ENCODE measurements around the gene ACBD3.

The ACBD3 gene

DNA sequence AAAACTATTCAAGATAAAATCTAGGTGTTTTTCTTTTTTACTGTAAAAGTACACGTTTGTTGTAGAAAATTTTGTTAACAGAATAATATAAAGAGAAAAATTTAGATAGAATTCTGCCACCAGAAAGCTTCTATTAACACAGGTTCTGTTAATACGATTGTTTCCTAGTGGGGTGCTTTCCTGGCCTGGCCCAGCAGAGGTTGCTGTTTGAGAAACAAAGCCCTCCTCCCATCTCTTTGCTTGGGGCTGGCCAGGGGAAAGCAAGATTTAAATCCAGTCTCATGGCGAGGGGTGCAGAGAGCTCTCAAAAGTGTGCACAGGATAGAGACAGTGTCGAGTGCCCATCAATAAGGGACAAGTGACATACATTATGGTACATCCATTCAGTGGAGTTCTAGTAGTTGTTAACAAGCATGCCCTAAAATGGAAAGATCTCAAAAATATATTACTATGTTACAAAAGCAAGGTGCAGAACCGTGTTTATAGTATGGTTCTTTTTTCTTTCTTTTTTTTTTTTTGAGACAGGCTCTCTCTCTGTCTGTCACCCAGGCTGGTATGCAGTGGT, 14.6 kb upstream of the ACBD3 start:
- DNase-seq, result peak; percentile 62

DNA sequence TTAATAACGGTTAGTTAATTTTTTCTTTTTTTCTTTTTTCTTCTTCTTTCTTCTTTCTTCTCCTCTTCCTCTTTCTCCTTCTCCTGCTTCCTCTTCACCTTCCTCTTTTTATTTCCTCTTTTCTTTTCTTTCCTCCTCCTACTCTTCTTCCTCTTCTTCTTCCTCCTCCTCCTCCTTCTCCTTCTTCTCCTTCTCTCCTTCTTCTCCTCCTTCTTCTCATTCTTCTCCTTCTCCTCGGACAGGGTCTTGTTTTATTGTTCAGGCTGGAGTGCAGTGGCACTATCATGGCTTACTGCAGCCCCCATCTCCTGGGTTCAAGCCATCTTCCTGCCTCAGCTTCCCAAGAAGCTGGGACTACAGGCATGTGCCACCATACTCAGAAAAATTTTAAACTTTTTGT, 13.4 kb upstream of the ACBD3 start:
- DNase-seq, result no peak

DNA sequence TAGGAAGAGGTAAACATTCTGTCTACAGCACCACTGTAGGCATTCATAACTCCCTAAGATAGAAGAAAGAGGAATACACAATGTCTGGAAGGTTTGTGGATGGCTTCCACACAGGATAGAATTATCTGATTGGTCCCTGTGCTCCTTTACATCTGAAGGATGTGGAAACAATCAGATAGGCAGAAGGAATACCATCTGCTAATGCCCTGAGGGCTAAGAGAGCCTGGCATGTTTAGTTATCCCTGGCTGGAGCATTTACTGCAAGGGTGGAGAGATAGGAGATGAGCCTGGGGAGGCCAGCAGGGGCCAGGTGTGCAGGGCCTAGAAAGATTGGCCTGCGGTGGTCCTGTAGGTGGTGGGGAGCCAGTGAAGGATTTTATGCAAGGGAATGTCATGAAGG, 8.6 kb upstream of the ACBD3 start:
- no peak for DNase-seq

DNA sequence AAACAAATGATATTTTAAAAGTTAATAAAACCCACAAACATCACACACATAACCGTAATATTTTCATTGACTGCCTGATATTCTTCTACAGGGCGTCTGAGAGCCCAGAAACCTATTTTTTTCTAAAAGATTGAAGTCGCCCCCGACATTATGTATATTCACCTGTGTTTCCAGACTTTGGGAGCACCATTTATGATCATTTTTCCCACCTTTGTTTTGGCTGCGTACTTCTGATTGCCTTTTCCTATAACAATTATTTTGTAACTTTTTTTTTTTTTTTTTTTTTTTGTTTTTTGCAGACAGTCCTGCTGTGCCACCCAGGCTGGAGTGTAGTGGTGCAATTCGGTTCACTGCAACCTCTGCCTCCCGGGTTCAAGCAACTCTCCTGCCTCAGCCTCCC, 839 bp upstream of the ACBD3 start:
- DNase-seq, result no peak

DNA sequence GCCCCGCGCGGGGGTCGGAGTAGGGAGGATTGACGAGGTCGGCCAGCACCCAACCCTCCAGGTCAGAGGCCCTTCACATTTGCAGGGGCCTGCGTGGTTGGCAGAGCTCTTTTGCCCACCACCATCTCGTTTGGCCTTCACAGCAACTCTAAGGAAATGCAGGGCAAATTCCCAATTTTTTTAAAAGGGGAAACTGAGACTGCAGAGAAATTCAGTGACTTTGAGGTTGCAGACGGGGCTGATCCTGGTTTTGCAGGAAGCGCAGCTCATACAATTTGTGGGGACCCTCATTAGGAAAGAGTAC, 430 bp upstream of the ACBD3 start:
- no peak for DNase-seq

DNA sequence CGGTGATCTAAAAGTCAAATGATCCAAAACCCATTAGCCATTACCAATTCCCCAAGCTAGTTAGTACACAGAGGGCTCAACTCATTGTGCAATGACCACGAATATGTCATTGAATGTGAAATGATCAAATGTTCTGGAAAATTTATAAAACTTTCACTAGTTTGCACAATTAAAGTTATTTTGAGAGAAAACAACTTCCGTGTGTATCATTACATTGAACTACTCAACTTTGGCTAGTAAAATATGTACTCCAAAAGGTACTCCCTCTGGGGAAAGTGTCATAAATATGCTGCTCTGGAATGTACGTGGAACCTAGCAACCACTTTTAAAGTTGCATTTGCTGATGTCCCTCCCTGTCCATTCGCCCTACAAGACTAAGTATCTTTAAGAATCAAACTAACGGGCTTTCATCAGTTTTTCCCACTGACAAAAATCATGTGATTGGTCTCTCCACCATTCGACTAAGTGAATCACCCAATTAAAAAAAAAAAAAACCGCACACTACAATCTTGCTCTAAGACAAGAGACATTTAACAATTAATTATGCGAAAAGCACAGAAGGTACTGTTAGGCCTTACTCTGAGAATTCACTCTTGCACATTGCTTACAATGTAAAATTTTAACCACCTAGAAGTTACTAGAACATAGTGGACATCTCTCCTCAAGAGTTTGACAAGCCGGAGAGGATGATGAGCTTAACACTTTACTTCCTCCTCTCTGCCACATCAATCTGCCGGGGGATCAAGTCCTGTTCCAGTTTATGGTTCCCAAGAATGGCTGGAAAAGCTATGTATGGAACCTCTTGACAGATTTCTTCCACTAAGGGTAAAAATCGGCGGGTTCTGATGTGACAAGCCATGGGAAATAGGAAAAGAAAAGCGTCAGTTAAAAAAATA, 1.2 kb downstream of the ACBD3 start:
- peak; percentile 28 for DNase-seq

DNA sequence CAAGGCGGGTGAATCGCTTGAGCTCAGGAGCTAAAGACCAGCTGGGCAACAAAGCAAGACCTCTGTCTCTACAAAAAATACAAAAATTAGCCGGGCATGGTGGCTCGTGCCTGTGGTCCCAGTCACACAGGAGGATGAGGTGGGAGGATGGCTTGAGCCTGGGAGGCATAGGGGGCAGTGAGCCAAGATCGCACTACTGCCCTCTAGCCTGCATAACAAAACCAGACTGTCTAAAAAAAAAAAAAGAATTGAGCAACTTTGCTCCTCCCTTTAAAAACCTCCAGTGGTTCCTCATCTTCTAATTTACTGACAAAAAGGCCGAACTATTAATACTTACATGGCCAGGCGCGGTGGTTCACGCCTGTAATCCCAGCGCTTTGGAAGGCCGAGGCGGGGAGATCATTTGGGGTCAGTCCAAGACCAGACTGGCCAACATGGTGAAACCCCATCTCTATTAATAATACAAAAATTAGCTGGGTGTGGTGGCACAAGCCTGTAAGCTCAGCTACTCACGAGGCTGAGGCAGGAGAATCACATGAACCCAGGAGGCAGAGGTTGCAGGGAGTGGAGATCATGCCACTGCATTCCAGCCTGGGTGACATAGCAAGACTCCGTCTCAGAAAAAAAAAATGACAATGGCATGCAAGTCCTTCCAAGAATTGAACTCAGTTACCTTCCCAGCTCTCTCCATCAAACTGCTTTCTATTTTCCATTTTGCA, 4.4 kb downstream of the ACBD3 start:
- DNase-seq, result peak; percentile 40

DNA sequence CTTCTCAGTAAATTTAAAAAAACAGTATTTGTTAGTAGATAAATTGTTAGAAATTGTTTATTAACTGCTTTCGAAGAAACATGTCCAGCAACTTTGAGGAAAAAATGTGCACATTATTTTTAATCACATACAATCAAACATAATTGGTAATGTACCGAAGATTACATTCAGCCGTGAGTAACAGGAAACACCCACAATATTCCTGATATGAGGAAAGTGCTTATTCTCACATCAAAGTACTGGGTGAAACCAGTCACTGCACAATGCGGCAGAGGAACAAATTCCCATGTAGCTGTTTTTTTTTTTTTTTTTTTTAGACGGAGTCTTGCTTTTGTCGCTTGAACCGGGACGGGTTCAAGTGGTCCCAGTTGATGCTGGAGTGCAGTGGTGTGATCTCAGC, 9.7 kb downstream of the ACBD3 start:
- DNase-seq, result no peak

DNA sequence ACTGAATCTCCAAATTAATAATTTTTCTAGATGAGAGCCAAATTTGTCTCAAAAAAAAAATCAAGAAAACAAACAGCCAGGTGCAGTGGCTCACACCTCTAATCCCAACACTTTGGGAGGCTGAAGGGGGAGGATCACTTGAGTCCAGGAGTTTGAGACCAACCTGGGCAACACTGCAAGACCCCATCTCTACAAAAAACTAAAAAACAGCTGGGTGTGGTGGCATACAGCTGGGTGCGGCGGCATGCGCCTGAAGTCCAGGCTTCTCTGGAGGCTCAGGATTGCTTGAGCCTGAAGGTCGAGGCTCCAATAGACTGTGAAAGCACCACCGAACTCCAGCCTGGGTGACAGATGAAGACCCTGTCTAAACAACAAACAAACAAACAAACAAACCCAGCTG, 14.0 kb downstream of the ACBD3 start:
- no peak for DNase-seq

DNA sequence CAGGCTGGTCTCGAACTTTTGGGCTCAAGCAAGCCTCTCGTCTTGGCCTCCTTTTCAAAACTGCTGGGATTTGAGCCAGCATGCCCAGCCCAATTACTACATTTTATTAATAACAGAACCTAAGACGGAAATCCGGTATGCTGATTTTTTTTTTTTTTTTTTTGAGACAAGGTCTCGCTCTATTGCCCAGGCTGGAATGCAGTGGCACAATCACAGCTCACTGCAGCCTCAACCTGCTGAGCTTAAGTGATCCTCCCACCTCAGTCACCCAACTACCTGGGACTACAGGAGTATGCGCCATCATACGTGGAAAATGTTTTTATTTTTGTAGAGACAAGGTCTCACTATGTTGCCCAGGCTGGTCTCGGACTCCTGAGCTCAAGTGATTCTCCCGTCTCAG, 20.2 kb downstream of the ACBD3 start:
- DNase-seq, result no peak

DNA sequence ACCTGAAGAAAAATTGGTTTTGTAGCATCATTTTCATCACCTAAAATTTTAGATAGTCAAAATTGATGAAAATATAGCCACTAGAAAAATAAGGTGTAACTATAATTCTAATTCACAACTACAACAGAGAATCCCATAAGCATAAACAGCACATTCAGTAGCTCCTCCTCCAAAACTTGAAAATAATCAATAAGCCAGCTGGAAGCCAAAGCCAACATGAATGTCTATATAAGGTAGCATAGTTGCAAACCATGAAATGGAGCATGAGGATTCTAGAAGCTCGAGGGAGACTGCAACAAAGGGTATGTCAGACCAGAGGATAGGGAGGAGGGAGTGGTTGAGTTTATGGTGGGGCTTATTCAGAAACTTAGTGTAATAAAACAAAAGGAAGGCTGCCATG, 22.4 kb downstream of the ACBD3 start:
- DNase-seq, result no peak

DNA sequence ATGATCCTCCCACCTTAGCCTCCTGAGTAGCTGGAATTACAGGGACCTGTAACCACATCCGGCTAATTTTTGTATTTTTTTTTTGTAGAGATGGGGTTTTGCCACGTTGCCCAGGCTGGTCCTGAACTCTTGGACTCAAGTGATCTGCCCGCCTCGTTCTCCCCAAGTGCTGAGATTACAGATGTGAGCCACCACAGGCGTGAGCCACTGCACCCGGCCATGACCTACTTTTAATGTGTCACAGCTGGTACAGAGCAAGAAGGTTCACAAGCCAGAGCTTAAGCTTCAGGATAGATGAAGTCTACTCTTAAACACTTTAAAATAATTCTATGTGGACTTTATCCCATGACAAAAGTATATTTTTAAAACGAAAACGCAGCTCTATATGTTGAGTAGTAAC, 23.6 kb downstream of the ACBD3 start:
- DNase-seq, result no peak

DNA sequence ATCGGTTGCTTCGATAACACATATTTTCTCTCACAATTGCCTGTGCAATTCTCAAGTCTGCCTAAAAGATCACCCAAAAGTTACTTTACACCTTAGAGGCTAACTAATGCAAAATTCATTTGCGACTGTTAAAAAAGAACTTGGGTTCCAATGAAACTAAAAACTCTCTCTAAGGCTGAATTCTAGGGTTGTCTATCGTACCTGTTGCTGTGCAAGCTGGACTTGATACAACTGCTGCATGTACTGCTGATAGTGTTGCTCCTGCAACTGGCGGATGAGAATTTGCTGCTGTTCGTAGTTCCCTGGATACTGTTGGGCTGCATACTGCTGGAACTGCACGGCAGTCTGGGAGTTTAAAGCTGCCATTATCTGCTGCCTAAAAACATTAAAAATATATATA, 27.6 kb downstream of the ACBD3 start:
- DNase-seq, result no peak

DNA sequence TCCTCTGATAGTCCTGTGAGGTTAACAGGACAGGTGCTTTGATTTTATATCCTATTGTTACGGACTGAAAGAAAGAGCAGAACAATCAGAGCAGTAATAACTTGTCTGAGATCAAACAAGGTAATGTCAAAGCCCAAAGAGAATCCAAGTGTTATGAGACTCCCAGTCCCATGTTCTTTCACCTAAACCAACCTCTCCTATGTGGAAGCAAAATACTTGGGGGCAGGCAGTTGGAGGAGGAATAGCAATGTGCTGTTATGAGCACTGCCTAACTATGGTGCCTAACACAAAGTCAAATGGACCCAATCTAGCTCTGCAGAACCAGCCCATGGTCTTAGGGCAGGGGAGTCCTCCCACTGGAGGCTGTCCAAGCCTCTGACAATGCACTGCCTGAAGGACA, 28.1 kb downstream of the ACBD3 start:
- no peak for DNase-seq

DNA sequence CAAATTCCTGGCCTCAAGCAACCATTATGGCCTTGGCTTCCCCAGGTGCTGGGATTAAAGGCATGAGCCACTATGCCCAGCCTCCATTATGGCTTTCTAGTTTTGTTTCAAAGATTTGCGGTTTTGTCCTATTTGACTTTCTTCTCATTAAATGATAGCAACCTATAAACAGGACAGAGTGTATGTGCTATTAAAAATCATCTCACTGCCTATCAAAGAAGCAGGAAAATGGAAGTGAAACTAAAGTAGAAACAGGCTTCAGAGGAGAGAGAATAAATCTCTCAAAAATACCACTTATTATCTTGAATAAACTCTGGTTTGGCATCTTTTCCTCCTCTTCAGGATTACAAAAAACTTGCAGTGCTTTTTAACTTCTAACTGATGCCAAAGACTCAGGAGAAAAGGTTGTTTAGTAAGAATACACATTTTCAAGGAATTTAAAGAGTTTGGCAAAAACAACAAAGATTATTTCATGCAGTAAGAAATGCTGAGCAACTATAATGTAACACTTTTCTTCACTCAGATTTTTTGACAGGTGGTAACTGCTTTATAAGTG, 28.7 kb downstream of the ACBD3 start:
- no peak for DNase-seq

DNA sequence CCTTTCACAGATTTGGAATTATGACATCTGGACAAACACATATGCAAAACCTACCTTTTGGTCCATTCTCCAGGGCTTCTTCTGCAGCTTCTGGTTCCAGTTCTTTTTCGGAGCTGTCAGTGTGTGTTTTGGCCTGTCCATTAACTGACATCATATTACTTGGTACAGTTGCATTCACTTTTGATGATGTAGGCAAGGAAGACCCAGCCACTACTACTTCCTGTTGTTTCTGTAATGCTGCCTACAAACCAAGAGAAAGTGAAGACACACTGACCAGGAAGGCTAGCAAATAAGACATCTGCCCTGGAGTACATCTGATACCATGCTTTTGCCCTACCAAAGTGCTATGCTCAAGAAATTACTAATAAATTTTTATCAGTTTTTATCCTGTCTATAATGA, 31.9 kb downstream of the ACBD3 start:
- no peak for DNase-seq

DNA sequence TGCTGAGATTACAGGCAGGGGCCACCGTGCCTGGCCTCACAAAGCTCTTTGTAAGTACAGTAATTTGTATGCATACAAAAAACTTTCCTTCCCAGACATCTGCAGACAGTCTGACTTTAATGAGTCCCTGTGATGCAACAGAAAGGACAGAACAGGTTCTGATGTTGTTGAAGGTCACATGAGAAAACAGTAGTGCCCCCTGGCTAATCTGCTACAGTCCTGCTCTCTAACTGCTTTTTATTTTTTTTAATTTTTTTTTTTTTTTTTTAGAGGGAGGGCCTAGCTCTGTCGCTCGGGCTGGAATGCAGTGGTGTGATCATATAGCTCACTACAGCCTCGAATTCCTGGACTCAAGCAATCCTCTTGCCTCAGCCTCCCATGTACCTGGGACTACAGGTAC, 36.7 kb downstream of the ACBD3 start:
- no peak for DNase-seq

DNA sequence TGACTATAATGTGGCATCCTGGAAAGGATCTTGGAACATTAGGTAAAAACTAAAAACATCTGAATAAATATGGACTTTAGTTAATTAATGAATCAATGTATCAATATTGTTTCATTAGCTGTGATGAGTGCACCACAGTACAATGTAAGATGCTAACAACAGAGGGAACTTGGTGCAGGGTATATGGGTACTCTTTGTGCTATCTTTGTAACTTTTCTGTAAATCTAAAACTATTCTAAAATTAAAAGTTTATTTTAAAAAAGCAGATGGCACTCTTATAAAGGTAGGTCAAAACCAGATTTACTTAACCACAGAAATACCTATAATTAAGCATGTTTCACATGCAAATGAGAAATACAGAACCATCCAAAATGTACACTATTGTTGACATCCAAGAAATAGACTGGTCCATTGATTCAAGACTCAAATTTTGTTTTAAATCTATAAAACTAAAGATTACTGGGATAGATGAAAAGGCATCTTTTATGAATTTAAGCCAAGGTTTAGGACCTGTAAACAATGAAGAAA, 38.4 kb downstream of the ACBD3 start:
- DNase-seq, result no peak

DNA sequence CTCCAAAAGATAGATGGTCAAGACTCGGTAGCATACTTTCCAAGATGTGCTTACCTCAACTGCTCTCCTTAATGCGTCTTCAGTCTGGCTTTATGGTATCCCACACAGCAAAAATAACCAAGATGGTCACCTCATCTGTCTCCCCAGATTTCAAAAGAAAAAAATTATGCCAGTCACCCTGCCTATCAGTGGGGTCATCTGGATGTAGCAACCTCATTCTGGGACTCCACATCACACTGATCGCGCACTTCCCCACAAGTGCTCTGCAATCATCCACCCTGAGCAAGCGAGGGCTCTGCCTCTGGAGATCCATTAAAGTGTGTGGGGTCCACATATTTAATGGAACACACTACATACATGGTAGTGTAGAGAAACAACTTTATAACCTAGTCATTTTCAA, 42.5 kb downstream of the ACBD3 start:
- DNase-seq, result no peak

DNA sequence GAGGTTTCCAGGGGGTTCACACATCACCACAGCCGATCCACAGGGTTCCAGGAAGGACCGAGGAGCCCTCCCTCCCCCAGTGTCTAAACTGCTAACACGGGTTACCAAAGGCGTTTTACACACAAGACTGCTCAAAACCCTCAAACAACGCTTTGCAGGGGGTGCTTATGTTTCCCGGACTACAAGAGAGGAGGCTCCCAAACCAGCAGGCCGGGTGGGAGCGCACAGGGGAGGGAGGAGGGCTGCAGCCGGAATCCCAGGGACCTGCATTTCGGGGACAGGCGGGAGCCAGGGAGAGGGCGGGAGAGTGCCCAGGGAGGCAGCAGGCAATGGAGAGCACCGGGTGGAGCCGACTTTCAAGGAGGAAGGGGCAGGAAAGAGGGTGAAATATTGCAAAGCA, 50.8 kb downstream of the ACBD3 start:
- no peak for DNase-seq

DNA sequence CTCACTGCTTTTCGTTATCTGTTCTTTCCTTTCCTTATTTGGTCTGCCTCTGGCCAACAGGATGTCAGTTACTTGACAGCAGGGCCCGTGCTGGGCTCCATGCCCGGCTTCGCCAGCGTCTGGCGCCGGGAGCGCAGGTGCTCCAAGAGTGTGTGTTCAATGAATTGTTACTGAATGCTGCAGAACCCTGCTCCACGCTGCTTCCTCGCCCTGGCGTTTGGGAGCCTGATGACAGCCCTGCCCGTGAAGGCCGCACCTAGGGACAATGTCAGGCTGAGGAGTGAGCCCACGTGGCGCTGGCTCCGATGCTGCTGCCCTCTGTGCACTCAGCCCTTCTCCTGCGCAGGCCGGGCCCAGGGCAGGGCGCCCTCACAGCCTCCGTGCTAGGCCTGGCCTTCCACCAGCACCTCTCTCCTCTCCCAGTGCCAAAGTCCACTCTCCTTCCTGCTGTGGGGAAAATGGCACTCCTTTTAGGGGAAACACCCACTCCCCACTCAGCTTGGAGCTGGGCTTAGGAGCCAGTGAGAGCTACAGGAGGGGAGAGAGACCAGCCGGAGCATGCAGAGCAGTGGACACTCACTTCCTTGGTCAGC, 51.4 kb downstream of the ACBD3 start:
- DNase-seq, result no peak

DNA sequence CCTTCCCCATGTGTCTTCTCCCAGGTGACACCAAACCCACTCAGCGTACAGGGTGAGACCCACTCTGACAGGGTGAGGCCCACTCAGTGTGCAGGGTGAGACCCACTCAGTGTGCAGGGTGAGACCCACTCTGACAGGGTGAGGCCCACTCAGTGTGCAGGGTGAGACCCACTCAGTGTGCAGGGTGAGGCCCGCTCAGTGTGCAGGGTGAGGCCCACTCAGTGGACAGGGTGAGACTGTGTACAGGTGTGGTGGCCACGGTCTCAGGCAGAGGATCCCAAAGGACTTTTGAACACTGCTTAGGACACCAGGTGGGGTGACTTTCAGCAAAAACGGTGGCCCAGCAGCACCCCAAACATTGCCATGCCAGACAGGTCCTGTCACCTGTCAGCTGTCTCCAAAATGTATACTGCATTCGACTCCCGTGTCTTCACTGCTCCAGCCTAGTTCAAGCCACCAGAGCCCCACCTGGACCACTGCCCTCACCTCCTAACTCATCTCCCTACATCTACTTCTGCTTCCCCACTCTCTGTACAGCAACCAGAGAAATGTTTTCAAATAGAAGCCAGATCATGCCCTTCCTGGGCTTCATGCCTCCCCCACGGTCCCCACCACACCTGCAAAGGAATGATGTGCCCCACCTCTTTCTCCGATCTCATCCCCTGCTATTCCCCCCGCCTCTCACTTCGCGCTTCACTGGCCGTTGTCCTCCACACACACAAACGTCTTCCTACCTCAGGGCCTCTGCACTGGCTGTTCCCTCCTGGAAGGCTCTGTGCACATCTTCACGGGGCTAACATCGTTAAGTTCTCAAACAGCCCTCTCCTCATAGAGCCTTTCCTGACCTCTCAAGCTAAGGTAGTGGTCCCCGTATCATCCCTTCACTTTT, 52.1 kb downstream of the ACBD3 start:
- no peak for DNase-seq
